Stomach (tissue), 9 donors: ENCODE results near the gene SNCB. TPM values are rescaled to one million over a fixed set of nuclear protein-coding genes. Genes with fewer than 3 reads are reported as not detected.

Experiments
- DNase-seq, 2 donors: peaks; one replicate each; pipeline versions ENCODE4 v3.0.0 to v3.0.0-alpha.2; 2013 to 2019
- H3K27ac ChIP-seq, 5 donors: fragments of 200-600 bp in 4 of 5; sonication (generic) in 4 of 5; one replicate each; pipeline ENCODE4 v1.5.1; 2013 to 2019; ENCODE audit warnings: mild to moderate bottlenecking in 1 of 5, moderate library complexity in 1 of 5
- H3K27me3 ChIP-seq, 3 donors: fragments of 200-600 bp; sonication (generic); one replicate each; pipeline ENCODE4 v1.5.1; 2017 to 2019; ENCODE audit warnings: mixed run types in 1 of 3
- H3K36me3 ChIP-seq, 4 donors: fragments of 200-600 bp; sonication (generic); 1 replicate in 3 of 4; 2 replicates in 1 of 4; pipeline ENCODE4 v1.5.1; 2016 to 2019
- H3K4me1 ChIP-seq, 4 donors: fragments of 200-600 bp; sonication (generic); one replicate each; pipeline ENCODE4 v1.5.1; 2016 to 2019
- H3K4me3 ChIP-seq, 4 donors: fragments of 200-600 bp; sonication (generic) in 3 of 4; one replicate each; pipeline ENCODE4 v1.5.1; 2016 to 2019; ENCODE audit warnings: mild to moderate bottlenecking in 1 of 4
- H3K9me3 ChIP-seq, 4 donors: fragments of 200-600 bp; sonication (generic); one replicate each; pipeline ENCODE4 v1.5.1; 2016 to 2019
- CTCF ChIP-seq, 7 experiments: fragments of 450-650 bp in 4 of 7; fragments of 200-600 bp in 3 of 7; sonication (generic) in 3 of 7; IDR thresholded peaks; one replicate each; pipeline ENCODE4 v1.5.1; 2016 to 2019; ENCODE audit warnings: antibody characterized with exemption in 7 of 7, control low read depth in 2 of 7, mild to moderate bottlenecking in 1 of 7
- EP300 ChIP-seq: sonication (generic); formaldehyde crosslinking; IDR thresholded peaks from one replicate; pipeline ENCODE4 v1.6.1; 2017; ENCODE audit warnings: antibody characterized with exemption
- POLR2A ChIP-seq, 4 donors: fragments of 450-650 bp; IDR thresholded peaks; one replicate each; pipeline ENCODE4 v1.6.1; 2016; ENCODE audit warnings: antibody characterized with exemption in 4 of 4, control low read depth in 2 of 4, mild to moderate bottlenecking in 1 of 4, moderate library complexity in 1 of 4
- POLR2AphosphoS5 ChIP-seq, 3 donors: sonication (generic); formaldehyde crosslinking; IDR thresholded peaks; one replicate each; pipeline ENCODE4 v1.6.1; 2016; ENCODE audit warnings: antibody characterized with exemption in 3 of 3
- WGBS, 5 donors: extraction: QIAGEN DNeasy Blood & Tissue Kit in 3 of 5; methylation state at CpG; one replicate each; pipeline versions ENCODE4 v1.1.5 to v1.1.7; 2013 to 2018; 5-methylcytosine and 5-hydroxymethylcytosine counted together
- intact Hi-C: fragments of 100-400 bp; cut with DNase I; formaldehyde crosslinking; loops from one replicate; pipeline ENCODE4 v1.15.1; 2023; ENCODE audit warnings: low total_unique reads
- polyA plus RNA-seq, 3 donors: library from polyadenylated mRNA; stranded (reverse); fragments of 200-250 nt; gene quantifications; one replicate each; pipeline ENCODE4 v1.2.3, GENCODE V29; 2013
- total RNA-seq, 5 donors: library from RNA; depleted of rRNA; stranded (reverse); fragments of >200 nt; gene quantifications; one replicate each; pipeline versions ENCODE4 v1.1.0 to v1.2.3, GENCODE V29; 2014 to 2016
- donor health status: healthy with polysubstance abuse.
- donor health status: Bipolar disorder and iron deficiency.
- donor health status: healthy.

The SNCB gene
- total and polyA plus RNA-seq, 8 donors = not detected

DNA sequence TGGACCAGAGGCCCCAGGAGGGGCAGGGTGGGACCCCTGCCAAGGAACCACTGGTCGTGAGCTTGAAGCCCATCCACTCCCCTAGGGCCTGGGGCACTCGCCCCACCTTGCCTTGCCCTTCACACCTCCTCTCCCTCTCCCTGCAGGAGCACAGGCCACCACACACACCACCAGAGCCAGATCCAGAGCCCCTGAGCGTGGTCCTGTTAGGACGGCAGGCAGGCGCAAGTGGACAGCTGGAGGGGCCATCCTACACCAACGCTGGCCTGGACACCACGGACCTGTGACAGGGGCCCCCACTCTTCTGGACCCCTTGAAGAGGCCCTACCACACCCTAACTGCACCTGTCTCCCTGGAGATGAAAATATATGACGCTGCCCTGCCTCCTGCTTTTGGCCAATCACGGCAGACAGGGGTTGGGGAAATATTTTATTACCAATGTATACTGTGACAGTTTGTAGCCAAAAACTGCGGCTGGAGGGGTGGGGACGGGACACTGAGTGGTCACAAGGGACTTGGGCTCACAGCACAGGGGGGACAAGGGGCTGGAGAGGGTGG lies 34.9 kb downstream of the SNCB start:
- WGBS, 5 donors = 78 to 84% (median 80%) methylated on average over 11 of the region's 11 CpGs
- Histone ChIP-seq H3K4me1 (peaks cover 6 to 15% (median 14%) of the 10 kb centered on the region in 4 donors), H3K9me3 (no peaks in the 10 kb centered on the region), H3K36me3 (no peaks in the 10 kb centered on the region), H3K27ac (no peak overlapping the region), H3K27me3 (peaks cover 0 to 72% (median 13%) of the 10 kb centered on the region in 3 donors), H3K4me3 (no peak overlapping the region)
- no peak for TF ChIP-seq EP300
- no peak for TF ChIP-seq POLR2A (IDR thresholded peaks at IDR 0.05)
- no peak for TF ChIP-seq POLR2AphosphoS5 (IDR thresholded peaks at IDR 0.05)
- no peak for TF ChIP-seq CTCF (IDR thresholded peaks at IDR 0.05)
- no peak for DNase-seq
- intact Hi-C loops = no loop called here

DNA sequence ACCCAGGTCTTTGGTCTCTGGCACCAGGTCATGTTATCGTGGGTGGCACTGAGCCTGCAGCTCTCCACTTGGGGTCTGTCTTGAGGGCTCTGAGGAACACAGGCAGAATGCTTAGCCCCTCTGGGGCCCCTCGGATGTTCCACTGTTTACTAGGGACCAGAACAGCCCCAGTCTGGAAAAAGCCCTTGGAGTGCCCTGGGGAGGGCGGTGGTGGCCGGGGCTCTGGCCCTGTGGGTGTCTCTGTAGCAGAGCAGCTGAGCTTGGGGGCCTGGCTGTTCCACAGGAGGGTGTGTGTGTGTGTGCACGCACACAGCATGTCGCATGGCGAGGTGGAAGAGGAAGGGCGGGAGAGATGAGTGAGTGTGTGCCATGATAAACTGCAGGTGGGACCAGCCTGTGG lies 35.8 kb downstream of the SNCB start:
- H3K27me3 ChIP-seq = peaks cover 0 to 63% (median 13%) of the 10 kb centered on the region in 3 donors
- no peak for TF ChIP-seq CTCF (IDR thresholded peaks at IDR 0.05)
- no peak for TF ChIP-seq EP300
- no peak for TF ChIP-seq POLR2AphosphoS5 (IDR thresholded peaks at IDR 0.05)
- no peak for TF ChIP-seq POLR2A (IDR thresholded peaks at IDR 0.05)
- no peak overlapping the region for H3K27ac ChIP-seq
- DNase-seq = no peak
- H3K36me3 ChIP-seq = no peaks in the 10 kb centered on the region
- whole genome bisulfite sequencing, 5 donors = 80 to 85% (median 82%) methylated on average over 7 to 8 of the region's 8 CpGs
- peaks cover 6 to 15% (median 14%) of the 10 kb centered on the region in 4 donors for H3K4me1 ChIP-seq
- no peaks in the 10 kb centered on the region for H3K9me3 ChIP-seq
- H3K4me3 ChIP-seq = no peak overlapping the region
- intact Hi-C loops = no loop called here

GRCh38 chr5:176593273-176593869 lies 37.0 kb downstream of the SNCB start:
- H3K4me3 ChIP-seq = no peak overlapping the region
- H3K9me3 ChIP-seq = no peaks in the 10 kb centered on the region
- WGBS, 5 donors = 90 to 92% (median 91%) methylated on average over 12 of the region's 12 CpGs
- intact Hi-C loops = no loop called here
- TF ChIP-seq EP300 = no peak
- TF ChIP-seq POLR2AphosphoS5 (IDR thresholded peaks at IDR 0.05) = no peak
- TF ChIP-seq POLR2A (IDR thresholded peaks at IDR 0.05) = no peak
- TF ChIP-seq CTCF (IDR thresholded peaks at IDR 0.05) = no peak
- H3K27me3 ChIP-seq = peaks cover 0 to 51% (median 13%) of the 10 kb centered on the region in 3 donors
- peaks cover 6 to 15% (median 14%) of the 10 kb centered on the region in 4 donors for H3K4me1 ChIP-seq
- H3K36me3 ChIP-seq = no peaks in the 10 kb centered on the region
- DNase-seq = no peak
- no peak overlapping the region for H3K27ac ChIP-seq

GRCh38 chr5:176592573-176592972 lies 37.8 kb downstream of the SNCB start:
- H3K27me3 ChIP-seq = peaks cover 0 to 43% (median 13%) of the 10 kb centered on the region in 3 donors
- no peak overlapping the region for H3K4me3 ChIP-seq
- H3K4me1 ChIP-seq = peaks cover 6 to 15% (median 13%) of the 10 kb centered on the region in 4 donors
- H3K27ac ChIP-seq = no peak overlapping the region
- no peaks in the 10 kb centered on the region for H3K36me3 ChIP-seq
- TF ChIP-seq POLR2AphosphoS5 (IDR thresholded peaks at IDR 0.05) (no peak), CTCF (IDR thresholded peaks at IDR 0.05) (no peak), EP300 (no peak), POLR2A (IDR thresholded peaks at IDR 0.05) (no peak)
- no peak for DNase-seq
- 88 to 98% (median 95%) methylated on average over 3 of the region's 3 CpGs for WGBS, 5 donors
- H3K9me3 ChIP-seq = no peaks in the 10 kb centered on the region
- intact Hi-C loops = no loop called here
